Caki2 (cell line): Measurements from ENCODE around the gene MME. TPM values are rescaled to one million over a fixed set of nuclear protein-coding genes. Genes with fewer than 3 reads are reported as not detected.

Experiments
- DNase-seq: peaks from one replicate; pipeline ENCODE4 v3.0.0-alpha.2; 2015; ENCODE audit warnings: low read depth
- in situ Hi-C: cut with HindIII; loops from 2 replicates; pipeline ENCODE4 v1.10.0; 2016; ENCODE audit warnings: low sequenced_read_pairs, low pct_unique_long_range_greater_than_20kb, mixed read lengths
- total RNA-seq: library from RNA; depleted of rRNA; stranded (reverse); fragments of >200 nt; shearing (Covaris generic); gene quantifications from 2 replicates; pipeline ENCODE4 v1.2.3, GENCODE V29; 2014; ENCODE audit warnings: low replicate concordance

MME gene
- total RNA-seq, 1 experiment from 2014 or later: 0.88 TPM

DNA sequence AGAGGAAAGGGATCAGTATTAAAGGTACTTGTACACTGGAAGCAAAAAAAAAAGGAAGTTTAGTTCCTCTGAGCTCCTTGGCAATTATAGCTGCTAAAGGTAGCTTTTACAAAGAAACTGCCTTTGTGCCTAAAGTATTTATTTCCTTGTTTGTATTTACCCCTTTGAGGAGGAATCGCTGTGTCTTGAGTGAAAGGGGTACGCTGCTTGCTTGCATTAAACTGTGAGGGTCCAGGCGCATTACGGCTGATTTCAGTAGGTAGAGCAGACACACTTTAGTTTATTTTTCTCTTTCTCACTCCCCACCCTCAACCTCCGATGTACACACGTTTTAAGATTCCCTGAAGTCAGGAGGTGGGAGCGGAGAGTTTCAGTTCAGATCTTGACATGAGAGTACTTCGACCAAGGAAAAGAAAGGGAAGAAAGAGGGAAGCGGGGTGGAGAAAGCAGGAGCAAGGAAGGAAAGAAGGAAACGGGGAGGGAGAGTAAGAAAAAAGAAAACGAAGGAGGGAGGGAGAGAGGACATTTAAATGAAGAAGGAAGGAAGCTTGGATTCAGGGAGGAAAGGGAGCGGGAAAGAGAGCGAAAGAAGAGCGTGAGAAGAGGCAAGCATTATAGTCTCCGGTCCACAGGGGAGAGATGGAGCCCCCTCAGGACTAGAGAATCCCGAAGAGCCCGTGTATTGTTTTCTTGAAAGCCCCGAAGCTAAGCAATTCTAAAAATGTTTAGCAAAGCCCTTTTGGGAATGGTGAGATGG, 1.2 kb upstream of the MME start:
- DNase-seq: no peak

DNA sequence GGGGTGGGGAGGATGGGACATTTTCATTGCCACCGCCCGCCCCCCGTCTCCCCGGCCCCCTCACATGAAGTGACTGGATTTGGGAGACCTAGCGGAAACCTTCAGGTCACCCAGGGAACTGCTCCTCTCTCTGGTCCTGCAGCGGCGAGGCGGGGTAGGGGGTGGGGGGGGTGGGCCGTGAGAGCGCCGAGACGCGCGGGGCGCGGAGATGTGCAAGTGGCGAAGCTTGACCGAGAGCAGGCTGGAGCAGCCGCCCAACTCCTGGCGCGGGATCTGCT, 712 bp upstream of the MME start:
- in situ Hi-C loops: no loop called here

More for the DNA sequence above, 1.2 kb upstream of the MME start:
- in situ Hi-C loops: no loop called here

DNA sequence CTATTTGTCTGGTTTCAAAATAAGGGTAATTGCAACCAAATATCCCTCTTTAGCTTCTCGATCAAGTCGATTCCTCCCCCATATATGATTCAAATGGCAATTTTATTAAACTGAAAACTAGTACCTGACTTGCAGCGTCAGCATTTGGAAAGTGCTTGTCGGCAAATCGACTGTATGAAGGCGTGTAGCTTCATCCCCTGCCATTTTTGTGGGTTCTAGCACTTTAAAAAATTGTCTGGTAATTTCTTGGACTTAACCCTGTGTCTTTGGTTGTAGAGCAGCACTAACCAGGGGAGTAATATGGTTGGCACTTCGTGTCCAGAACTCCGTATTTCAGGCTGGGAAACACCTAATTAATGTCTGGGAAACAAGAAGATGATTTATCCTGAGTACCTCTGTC, 573 bp downstream of the MME start:
- no peak for DNase-seq
- in situ Hi-C loops: no loop called here

More for the DNA sequence above, 712 bp upstream of the MME start:
- DNase-seq: no peak

GRCh38 chr3:155083313-155083905, 3.3 kb downstream of the MME start:
- in situ Hi-C loops: no loop called here
- no peak for DNase-seq

DNA sequence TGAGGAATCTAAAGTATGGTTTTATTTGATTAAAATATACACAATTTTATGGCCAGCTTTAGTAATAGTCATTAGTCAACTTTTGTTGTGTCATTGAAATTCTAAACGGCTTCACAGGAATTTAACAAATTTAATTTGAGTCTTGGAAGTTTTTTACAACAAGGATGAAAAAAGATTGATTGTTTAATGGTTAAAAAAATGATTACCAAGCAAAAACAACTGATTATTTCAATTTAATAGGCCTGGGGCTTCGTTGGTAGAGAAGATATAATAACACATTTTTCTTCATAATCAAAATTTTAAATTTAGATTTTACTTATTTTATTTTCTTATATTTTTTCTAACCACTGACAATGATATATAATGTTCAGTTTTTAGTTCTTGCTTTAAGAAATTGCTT, 4.4 kb downstream of the MME start:
- DNase-seq: no peak
- in situ Hi-C loops: no loop called here

DNA sequence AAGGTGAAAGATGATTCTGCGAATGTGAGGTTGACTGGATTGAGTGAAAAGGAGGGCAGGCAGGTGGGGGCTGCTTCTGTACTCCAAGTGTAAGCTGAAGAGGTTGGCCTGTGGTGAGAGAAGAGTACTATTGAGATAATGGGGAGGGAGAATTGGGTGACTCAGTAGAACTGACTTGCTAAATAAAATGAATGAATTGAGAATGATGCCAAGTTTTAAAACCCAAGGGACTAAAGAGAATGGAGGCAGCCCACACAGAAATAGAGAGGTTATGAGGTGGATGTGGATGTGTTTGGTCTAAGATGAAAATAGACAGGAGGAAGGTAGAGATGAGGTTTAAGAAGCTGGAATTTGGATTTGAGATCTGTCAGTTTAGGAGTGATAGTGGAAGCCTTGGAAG, 5.9 kb downstream of the MME start:
- no peak for DNase-seq
- in situ Hi-C loops: no loop called here

DNA sequence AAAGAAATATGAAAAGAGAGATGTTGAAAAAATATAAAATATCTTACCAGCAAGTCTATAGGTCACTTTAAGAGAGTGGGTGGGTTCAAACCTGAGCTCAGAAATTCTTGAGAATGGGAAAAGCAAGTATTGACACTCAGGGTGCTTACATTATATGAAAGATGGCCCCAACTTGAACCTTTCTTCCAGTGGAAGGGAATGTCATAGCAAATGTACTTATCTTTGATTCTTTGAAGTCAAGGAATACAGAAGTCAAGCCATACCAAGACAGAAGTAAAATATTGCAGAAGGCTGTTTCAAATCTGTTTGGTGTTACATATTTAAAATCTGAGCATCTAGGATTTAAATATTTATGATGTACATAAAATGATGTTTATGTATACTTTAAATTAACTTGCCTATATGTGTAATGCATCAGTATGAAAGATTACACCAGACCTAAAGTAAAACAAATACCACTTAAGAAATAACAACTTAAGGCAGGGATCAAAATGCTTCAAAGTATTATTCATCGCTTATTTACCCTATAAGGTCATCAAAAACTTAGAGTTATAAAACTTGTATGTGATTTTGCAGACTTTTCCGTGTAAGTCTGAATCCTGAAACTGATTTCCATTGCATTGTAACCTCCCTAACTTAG, 8.7 kb downstream of the MME start:
- in situ Hi-C loops: no loop called here

DNA sequence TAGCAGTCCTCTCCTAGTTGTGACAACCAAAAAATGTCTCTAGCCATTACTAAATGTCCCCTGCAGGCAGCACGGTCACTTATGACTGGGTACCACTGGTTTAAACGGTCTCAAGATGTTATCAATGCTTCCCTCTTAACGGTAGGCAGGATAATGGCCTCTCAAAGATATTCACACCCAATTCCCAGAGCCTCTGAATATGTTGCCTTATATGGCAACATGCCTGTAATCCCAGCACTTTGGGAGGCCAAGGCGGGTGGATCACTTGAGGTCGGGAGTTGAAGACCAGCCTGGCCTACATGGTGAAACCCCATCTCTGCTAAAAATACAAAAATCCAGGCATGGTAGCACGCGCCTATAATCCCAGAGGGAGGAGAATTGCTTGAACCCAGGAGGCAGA, 9.4 kb downstream of the MME start:
- DNase-seq: no peak
- in situ Hi-C loops: no loop called here

More for the DNA sequence above, 8.7 kb downstream of the MME start:
- no peak for DNase-seq

DNA sequence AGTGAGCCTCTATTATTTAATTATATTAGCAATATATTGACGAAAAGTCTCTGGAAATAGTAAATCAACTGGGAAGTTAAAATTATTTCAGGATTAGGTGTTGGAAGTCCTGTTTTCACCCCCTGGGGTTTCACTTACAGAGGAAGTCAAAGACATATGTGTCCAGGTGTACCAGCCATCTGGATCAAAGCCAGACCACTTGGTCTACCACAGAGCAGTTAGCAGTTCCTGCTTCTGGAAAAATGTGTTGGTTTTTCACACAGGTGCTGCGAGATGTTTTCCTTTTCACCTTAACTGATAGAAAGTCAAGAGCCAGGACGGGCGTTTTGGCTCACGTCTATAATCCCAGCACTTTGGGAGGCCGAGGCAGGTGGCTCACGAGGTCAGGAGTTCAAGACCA, 13.1 kb downstream of the MME start:
- no peak for DNase-seq
- in situ Hi-C loops: no loop called here

GRCh38 chr3:155096303-155097008, 16.3 kb downstream of the MME start:
- no peak for DNase-seq
- in situ Hi-C loops: no loop called here

GRCh38 chr3:155097009-155097349, 16.9 kb downstream of the MME start:
- DNase-seq: no peak
- in situ Hi-C loops: no loop called here

GRCh38 chr3:155101398-155101797, 21.3 kb downstream of the MME start:
- in situ Hi-C loops: no loop called here
- DNase-seq: no peak

GRCh38 chr3:155102329-155102728, 22.2 kb downstream of the MME start:
- in situ Hi-C loops: no loop called here

GRCh38 chr3:155103686-155104085, 23.6 kb downstream of the MME start:
- DNase-seq: no peak
- in situ Hi-C loops: no loop called here

More at GRCh38 chr3:155102329-155102728, 22.2 kb downstream of the MME start:
- DNase-seq: no peak

DNA sequence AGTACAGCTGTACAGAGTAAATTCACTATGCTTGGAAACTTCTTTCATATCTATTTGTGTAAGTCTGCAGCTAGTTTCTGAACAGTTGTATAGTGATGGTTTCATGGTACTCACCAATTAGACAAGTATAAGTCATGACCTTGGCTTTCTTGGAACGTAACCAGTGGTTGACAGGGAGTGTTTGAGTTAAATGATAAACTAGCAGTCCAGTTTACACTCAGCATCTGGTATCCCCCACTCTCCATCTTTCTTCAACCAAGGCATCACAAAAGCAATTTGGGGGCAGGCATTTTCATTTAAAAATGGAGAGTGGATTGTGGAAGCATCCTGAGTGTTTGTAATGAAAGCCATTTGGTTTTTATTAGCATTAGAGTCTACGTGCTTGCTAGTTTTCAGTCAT, 26.0 kb downstream of the MME start:
- in situ Hi-C loops: no loop called here

GRCh38 chr3:155110022-155110421, 29.9 kb downstream of the MME start:
- in situ Hi-C loops: no loop called here
- DNase-seq: no peak

More for the DNA sequence above, 26.0 kb downstream of the MME start:
- DNase-seq: no peak

- no peak for DNase-seq
- in situ Hi-C loops: no loop called here
Measured at GRCh38 chr3:155110996-155111901, 31.1 kb downstream of the MME start.

- in situ Hi-C loops: no loop called here
- no peak for DNase-seq
Measured at GRCh38 chr3:155111971-155112370, 31.9 kb downstream of the MME start.
